SK-N-SH treated with all-trans-retinoic acid at 6 μM for 48 hours (cell line): ENCODE measurements around the gene USH2A.

Experiments
- ATAC-seq: fragments of 200-7000 bp; cut with Tn5 transposase; 3 replicates; pipeline ENCODE4 v1.9.1; 2020; ENCODE audit warnings: mild to moderate bottlenecking, moderate library complexity
- ARNTL ChIP-seq: fragments of 450-650 bp; formaldehyde crosslinking; IDR thresholded peaks from 2 replicates; pipeline ENCODE4 v1.5.0; 2020; ENCODE audit warnings: low read depth, mild to moderate bottlenecking, moderate library complexity, borderline replicate concordance
- BACH2 ChIP-seq: fragments of 250-450 bp; sonication (Bioruptor Pico); IDR thresholded peaks from 2 replicates; pipeline ENCODE4 v1.9.0; 2021; ENCODE audit warnings: mild to moderate bottlenecking, borderline replicate concordance
- CSDC2 ChIP-seq: fragments of 250-450 bp; sonication (Bioruptor Pico); IDR thresholded peaks from 2 replicates; pipeline ENCODE4 v1.5.0; 2020; ENCODE audit warnings: mild to moderate bottlenecking, moderate library complexity
- ESRRG ChIP-seq: fragments of 250-450 bp; sonication (Bioruptor Pico); IDR thresholded peaks from 2 replicates; pipeline ENCODE4 v1.6.1; 2021; ENCODE audit warnings: mild to moderate bottlenecking
- GLIS3 ChIP-seq: fragments of 250-450 bp; sonication (Bioruptor Pico); IDR thresholded peaks from 2 replicates; pipeline ENCODE4 v1.5.0; 2020; ENCODE audit warnings: mild to moderate bottlenecking, moderate library complexity
- ISL1 ChIP-seq: fragments of 250-450 bp; sonication (Bioruptor Pico); IDR thresholded peaks from 2 replicates; pipeline ENCODE4 v2.1.2; 2022; ENCODE audit warnings: mild to moderate bottlenecking, moderate library complexity
- OSR1 ChIP-seq: fragments of 250-450 bp; sonication (Bioruptor Pico); IDR thresholded peaks from 2 replicates; pipeline ENCODE4 v1.8.0; 2022; ENCODE audit warnings: moderate library complexity, mild to moderate bottlenecking, inconsistent platforms
- POU6F1 ChIP-seq: fragments of 250-450 bp; sonication (Bioruptor Pico); IDR thresholded peaks from 2 replicates; pipeline ENCODE4 v1.8.0; 2021; ENCODE audit warnings: low read depth, mild to moderate bottlenecking, moderate library complexity, borderline replicate concordance
- PPARA ChIP-seq: fragments of 250-450 bp; sonication (Bioruptor Pico); IDR thresholded peaks from 2 replicates; pipeline ENCODE4 v1.5.0; 2020; ENCODE audit warnings: mild to moderate bottlenecking, borderline replicate concordance
- RARB ChIP-seq: fragments of 250-450 bp; sonication (Bioruptor Pico); IDR thresholded peaks from 2 replicates; pipeline ENCODE4 v1.8.0; 2021; ENCODE audit warnings: mild to moderate bottlenecking, moderate library complexity
- SNAI2 ChIP-seq: fragments of 250-450 bp; sonication (Bioruptor Pico); IDR thresholded peaks from 2 replicates; pipeline ENCODE4 v1.5.0; 2020; ENCODE audit warnings: mild to moderate bottlenecking, moderate library complexity
- TOX ChIP-seq: fragments of 250-450 bp; sonication (Bioruptor Pico); IDR thresholded peaks from 2 replicates; pipeline ENCODE4 v1.8.0; 2021; ENCODE audit warnings: mild to moderate bottlenecking, moderate library complexity, borderline replicate concordance
- ZC3H10 ChIP-seq: fragments of 250-450 bp; sonication (Bioruptor Pico); IDR thresholded peaks from 2 replicates; pipeline ENCODE4 v1.5.1; 2021; ENCODE audit warnings: mild to moderate bottlenecking, moderate library complexity
- ZFP3 ChIP-seq: fragments of 250-450 bp; sonication (Bioruptor Pico); IDR thresholded peaks from 2 replicates; pipeline ENCODE4 v1.5.0; 2020; ENCODE audit warnings: mild to moderate bottlenecking, moderate library complexity
- ZFP30 ChIP-seq: fragments of 450-650 bp; formaldehyde crosslinking; IDR thresholded peaks from 2 replicates; pipeline ENCODE4 v1.5.0; 2022; ENCODE audit warnings: mild to moderate bottlenecking, moderate library complexity
- ZNF565 ChIP-seq: fragments of 450-650 bp; formaldehyde crosslinking; conservative IDR thresholded peaks from 2 replicates; pipeline ENCODE4 v1.5.0; 2020; ENCODE audit warnings: low read depth, mild to moderate bottlenecking, moderate library complexity
- ZNF70 ChIP-seq: fragments of 450-650 bp; formaldehyde crosslinking; IDR thresholded peaks from 2 replicates; pipeline ENCODE4 v1.5.0; 2020; ENCODE audit warnings: mild to moderate bottlenecking, moderate library complexity
- ZNF8 ChIP-seq: fragments of 450-650 bp; formaldehyde crosslinking; IDR thresholded peaks from 2 replicates; pipeline ENCODE4 v1.5.0; 2020; ENCODE audit warnings: mild to moderate bottlenecking, moderate library complexity
- TF ChIP-seq, protein P1 (sequence below): fragments of 250-450 bp; sonication (Bioruptor Pico); IDR thresholded peaks from 2 replicates; pipeline ENCODE4 v1.8.0; 2020; ENCODE audit warnings: mild to moderate bottlenecking, moderate library complexity, borderline replicate concordance
- TF ChIP-seq, protein P2 (sequence below): fragments of 250-450 bp; sonication (Bioruptor Pico); IDR thresholded peaks from 2 replicates; pipeline ENCODE4 v1.5.0; 2020; ENCODE audit warnings: mild to moderate bottlenecking, moderate library complexity
- TF ChIP-seq, protein P3 (sequence below): fragments of 250-450 bp; sonication (Bioruptor Pico); IDR thresholded peaks from 2 replicates; pipeline ENCODE4 v1.5.1; 2020; ENCODE audit warnings: low read depth, mild to moderate bottlenecking, moderate library complexity

The USH2A gene

GRCh38 chr1:215728169-215728568 lies 695.1 kb downstream of the USH2A start (continued):
- TF ChIP-seq, protein P1, sequence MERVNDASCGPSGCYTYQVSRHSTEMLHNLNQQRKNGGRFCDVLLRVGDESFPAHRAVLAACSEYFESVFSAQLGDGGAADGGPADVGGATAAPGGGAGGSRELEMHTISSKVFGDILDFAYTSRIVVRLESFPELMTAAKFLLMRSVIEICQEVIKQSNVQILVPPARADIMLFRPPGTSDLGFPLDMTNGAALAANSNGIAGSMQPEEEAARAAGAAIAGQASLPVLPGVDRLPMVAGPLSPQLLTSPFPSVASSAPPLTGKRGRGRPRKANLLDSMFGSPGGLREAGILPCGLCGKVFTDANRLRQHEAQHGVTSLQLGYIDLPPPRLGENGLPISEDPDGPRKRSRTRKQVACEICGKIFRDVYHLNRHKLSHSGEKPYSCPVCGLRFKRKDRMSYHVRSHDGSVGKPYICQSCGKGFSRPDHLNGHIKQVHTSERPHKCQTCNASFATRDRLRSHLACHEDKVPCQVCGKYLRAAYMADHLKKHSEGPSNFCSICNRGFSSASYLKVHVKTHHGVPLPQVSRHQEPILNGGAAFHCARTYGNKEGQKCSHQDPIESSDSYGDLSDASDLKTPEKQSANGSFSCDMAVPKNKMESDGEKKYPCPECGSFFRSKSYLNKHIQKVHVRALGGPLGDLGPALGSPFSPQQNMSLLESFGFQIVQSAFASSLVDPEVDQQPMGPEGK (CRISPR knock-in tag) = no peak
- TF ChIP-seq GLIS3 = no peak
- TF ChIP-seq PPARA (CRISPR knock-in tag) = no peak

DNA sequence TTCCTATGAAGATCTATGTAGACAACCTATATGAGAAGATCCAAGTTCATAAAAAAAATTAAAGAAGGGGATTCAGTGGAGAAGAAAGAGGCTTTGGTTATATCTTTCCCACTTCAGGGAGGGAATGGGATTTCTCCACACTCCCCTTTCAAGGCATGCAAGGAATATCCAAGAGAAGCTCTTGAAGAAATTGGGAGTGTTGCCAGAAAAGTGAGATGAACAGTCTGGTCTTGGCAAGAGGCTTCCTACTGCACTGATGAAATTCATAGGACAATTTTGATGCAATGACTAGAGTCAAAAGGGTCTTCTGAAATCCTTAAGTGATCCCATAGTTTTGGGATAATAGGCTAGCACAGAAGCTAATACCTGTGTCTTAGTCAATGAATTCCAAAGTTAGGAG lies 703.1 kb downstream of the USH2A start:
- ATAC-seq = no peak

GRCh38 chr1:215719552-215719951 lies 703.7 kb downstream of the USH2A start:
- TF ChIP-seq TOX (no peak), ISL1 (CRISPR knock-in tag) (no peak), ZC3H10 (CRISPR knock-in tag) (no peak), ESRRG (CRISPR knock-in tag) (no peak), PPARA (CRISPR knock-in tag) (no peak), CSDC2 (CRISPR knock-in tag) (no peak), ARNTL (CRISPR knock-in tag) (no peak), ZFP30 (CRISPR knock-in tag) (no peak), ZNF8 (no peak), ZNF70 (CRISPR knock-in tag) (no peak), OSR1 (no peak), GLIS3 (no peak), RARB (CRISPR knock-in tag) (no peak), ZNF565 (CRISPR knock-in tag) (no peak), SNAI2 (CRISPR knock-in tag) (no peak), POU6F1 (CRISPR knock-in tag) (no peak)
- TF ChIP-seq, protein P1 (CRISPR knock-in tag) = no peak
- TF ChIP-seq, protein P2, sequence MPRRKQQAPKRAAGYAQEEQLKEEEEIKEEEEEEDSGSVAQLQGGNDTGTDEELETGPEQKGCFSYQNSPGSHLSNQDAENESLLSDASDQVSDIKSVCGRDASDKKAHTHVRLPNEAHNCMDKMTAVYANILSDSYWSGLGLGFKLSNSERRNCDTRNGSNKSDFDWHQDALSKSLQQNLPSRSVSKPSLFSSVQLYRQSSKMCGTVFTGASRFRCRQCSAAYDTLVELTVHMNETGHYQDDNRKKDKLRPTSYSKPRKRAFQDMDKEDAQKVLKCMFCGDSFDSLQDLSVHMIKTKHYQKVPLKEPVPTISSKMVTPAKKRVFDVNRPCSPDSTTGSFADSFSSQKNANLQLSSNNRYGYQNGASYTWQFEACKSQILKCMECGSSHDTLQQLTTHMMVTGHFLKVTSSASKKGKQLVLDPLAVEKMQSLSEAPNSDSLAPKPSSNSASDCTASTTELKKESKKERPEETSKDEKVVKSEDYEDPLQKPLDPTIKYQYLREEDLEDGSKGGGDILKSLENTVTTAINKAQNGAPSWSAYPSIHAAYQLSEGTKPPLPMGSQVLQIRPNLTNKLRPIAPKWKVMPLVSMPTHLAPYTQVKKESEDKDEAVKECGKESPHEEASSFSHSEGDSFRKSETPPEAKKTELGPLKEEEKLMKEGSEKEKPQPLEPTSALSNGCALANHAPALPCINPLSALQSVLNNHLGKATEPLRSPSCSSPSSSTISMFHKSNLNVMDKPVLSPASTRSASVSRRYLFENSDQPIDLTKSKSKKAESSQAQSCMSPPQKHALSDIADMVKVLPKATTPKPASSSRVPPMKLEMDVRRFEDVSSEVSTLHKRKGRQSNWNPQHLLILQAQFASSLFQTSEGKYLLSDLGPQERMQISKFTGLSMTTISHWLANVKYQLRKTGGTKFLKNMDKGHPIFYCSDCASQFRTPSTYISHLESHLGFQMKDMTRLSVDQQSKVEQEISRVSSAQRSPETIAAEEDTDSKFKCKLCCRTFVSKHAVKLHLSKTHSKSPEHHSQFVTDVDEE (CRISPR knock-in tag) = no peak
- TF ChIP-seq, protein P3, sequence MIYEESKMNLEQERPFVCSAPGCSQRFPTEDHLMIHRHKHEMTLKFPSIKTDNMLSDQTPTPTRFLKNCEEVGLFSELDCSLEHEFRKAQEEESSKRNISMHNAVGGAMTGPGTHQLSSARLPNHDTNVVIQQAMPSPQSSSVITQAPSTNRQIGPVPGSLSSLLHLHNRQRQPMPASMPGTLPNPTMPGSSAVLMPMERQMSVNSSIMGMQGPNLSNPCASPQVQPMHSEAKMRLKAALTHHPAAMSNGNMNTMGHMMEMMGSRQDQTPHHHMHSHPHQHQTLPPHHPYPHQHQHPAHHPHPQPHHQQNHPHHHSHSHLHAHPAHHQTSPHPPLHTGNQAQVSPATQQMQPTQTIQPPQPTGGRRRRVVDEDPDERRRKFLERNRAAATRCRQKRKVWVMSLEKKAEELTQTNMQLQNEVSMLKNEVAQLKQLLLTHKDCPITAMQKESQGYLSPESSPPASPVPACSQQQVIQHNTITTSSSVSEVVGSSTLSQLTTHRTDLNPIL (CRISPR knock-in tag) = no peak
- TF ChIP-seq, all 23 proteins: peak for 0

More for the DNA sequence above, 703.1 kb downstream of the USH2A start:
- TF ChIP-seq OSR1 (no peak), GLIS3 (no peak), BACH2 (CRISPR knock-in tag) (no peak), ZFP3 (no peak), ISL1 (CRISPR knock-in tag) (no peak), RARB (CRISPR knock-in tag) (no peak), ZNF565 (CRISPR knock-in tag) (no peak)
- TF ChIP-seq, protein P2 (CRISPR knock-in tag) = no peak

More at GRCh38 chr1:215719552-215719951, 703.7 kb downstream of the USH2A start:
- ATAC-seq = no peak
